Activated T-cell treated with anti-CD3 and anti-CD28 coated beads, Interleukin-2, amount 50 U/mL, for 1 hour (primary cell): Measurements from ENCODE around the gene CCL19.
"Not testable (repeated sequence)": the region's sequence is repeated elsewhere in the genome, so short reads cannot be mapped to it uniquely, and the experiment has no call there.

Experiments
- DNase-seq: peaks from one replicate; pipeline ENCODE4 v3.0.0-alpha.2; 2020

The CCL19 gene

GRCh38 chr9:34690983-34691935 lies at the start of gene CCL19:
TSS of gene CCL19 (minus strand) at chr9:34691276. CDS start at chr9:34691139, 137 bp downstream.
- no peak for DNase-seq

- not testable (repeated sequence) for DNase-seq
Observed at GRCh38 chr9:34740176-34740575, 49.1 kb upstream of the CCL19 start.

- DNase-seq: no peak
Observed at GRCh38 chr9:34737677-34738260, 46.7 kb upstream of the CCL19 start.

- DNase-seq: no peak
Observed at GRCh38 chr9:34734720-34735119, 43.6 kb upstream of the CCL19 start.

GRCh38 chr9:34732886-34733285 lies 41.8 kb upstream of the CCL19 start:
- no peak for DNase-seq

- no peak for DNase-seq
Observed at GRCh38 chr9:34732478-34732877, 41.4 kb upstream of the CCL19 start.

- no peak for DNase-seq
Observed at GRCh38 chr9:34723141-34723540, 32.1 kb upstream of the CCL19 start.

- not testable (repeated sequence) for DNase-seq
Observed at GRCh38 chr9:34719769-34720025, 28.6 kb upstream of the CCL19 start.

- no peak for DNase-seq
Observed at GRCh38 chr9:34719021-34719768, 28.1 kb upstream of the CCL19 start.

- DNase-seq: no peak
Observed at GRCh38 chr9:34717996-34718614, 27.0 kb upstream of the CCL19 start.

GRCh38 chr9:34716711-34717110 lies 25.6 kb upstream of the CCL19 start:
- no peak for DNase-seq

- DNase-seq: no peak
Observed at GRCh38 chr9:34715639-34716215, 24.7 kb upstream of the CCL19 start.

- no peak for DNase-seq
Observed at GRCh38 chr9:34714007-34714406, 22.9 kb upstream of the CCL19 start.

- no peak for DNase-seq
Observed at GRCh38 chr9:34712140-34712539, 21.1 kb upstream of the CCL19 start.

GRCh38 chr9:34710023-34710422 lies 18.9 kb upstream of the CCL19 start, which contains the start of gene CCL21:
TSS of gene CCL21 (minus strand) at chr9:34710136. CDS start at chr9:34710066, 70 bp downstream.
- no peak for DNase-seq

- DNase-seq: no peak
Observed at GRCh38 chr9:34709196-34709978, 18.3 kb upstream of the CCL19 start.

GRCh38 chr9:34707130-34707529 lies 16.1 kb upstream of the CCL19 start:
- no peak for DNase-seq

GRCh38 chr9:34701769-34702736 lies 11.0 kb upstream of the CCL19 start:
- DNase-seq: peak; percentile 88

- peak; percentile 81 for DNase-seq
Observed at GRCh38 chr9:34701023-34701768, 10.1 kb upstream of the CCL19 start.

GRCh38 chr9:34694811-34695210 lies 3.7 kb upstream of the CCL19 start:
- DNase-seq: no peak
